ENCODE measurements around the gene AHCYL2.

The AHCYL2 gene

GRCh38 chr7:129197771-129198170, 27.1 kb upstream of the AHCYL2 start:
- Mint-ChIP-seq H3K4me3 (no peak overlapping the region), H3K27ac (no peak overlapping the region), H3K4me1 (peaks cover under 1% of the 10 kb centered on the region), H3K9me3 (peaks cover 26% of the 10 kb centered on the region), H3K36me3 (ENCODE audit: low read depth) (peaks cover 78% of the 10 kb centered on the region), H3K27me3 (ENCODE audit: low read depth, poor library complexity) (no peaks in the 10 kb centered on the region)
- TF ChIP-seq CTCF (IDR thresholded peaks at IDR 0.05): no peak
- DNase-seq: no peak

- no peak for DNase-seq
- H3K9me3 Mint-ChIP-seq: peaks cover 21% of the 10 kb centered on the region
- no peaks in the 10 kb centered on the region for H3K27me3 Mint-ChIP-seq (ENCODE audit: low read depth, poor library complexity)
- no peak overlapping the region for H3K27ac Mint-ChIP-seq
- H3K4me1 Mint-ChIP-seq: no peaks in the 10 kb centered on the region
- H3K4me3 Mint-ChIP-seq: no peak overlapping the region
- peaks cover 77% of the 10 kb centered on the region for H3K36me3 Mint-ChIP-seq (ENCODE audit: low read depth)
- no peak for TF ChIP-seq CTCF (IDR thresholded peaks at IDR 0.05)
These were observed 25.4 kb upstream of the AHCYL2 start for GRCh38 chr7:129199406-129199805.

- TF ChIP-seq CTCF (IDR thresholded peaks at IDR 0.05): no peak
These were observed 22.6 kb upstream of the AHCYL2 start for GRCh38 chr7:129202058-129202777.

GRCh38 chr7:129203050-129203741, 21.6 kb upstream of the AHCYL2 start:
- H3K4me3 Mint-ChIP-seq: no peak overlapping the region
- H3K27me3 Mint-ChIP-seq (ENCODE audit: low read depth, poor library complexity): no peaks in the 10 kb centered on the region
- peak overlapping the region; percentile 68 for H3K27ac Mint-ChIP-seq
- H3K9me3 Mint-ChIP-seq: peaks cover 3% of the 10 kb centered on the region
- no peak for DNase-seq
- H3K4me1 Mint-ChIP-seq: no peaks in the 10 kb centered on the region
- peaks cover 62% of the 10 kb centered on the region for H3K36me3 Mint-ChIP-seq (ENCODE audit: low read depth)
- TF ChIP-seq CTCF (IDR thresholded peaks at IDR 0.05): no peak

More at GRCh38 chr7:129202058-129202777, 22.6 kb upstream of the AHCYL2 start:
- Mint-ChIP-seq H3K4me3 (no peak overlapping the region), H3K4me1 (no peaks in the 10 kb centered on the region), H3K27ac (peak overlapping the region; percentile 68), H3K27me3 (ENCODE audit: low read depth, poor library complexity) (no peaks in the 10 kb centered on the region), H3K36me3 (ENCODE audit: low read depth) (peaks cover 67% of the 10 kb centered on the region), H3K9me3 (peaks cover 3% of the 10 kb centered on the region)
- no peak for DNase-seq

GRCh38 chr7:129205126-129205818, 19.6 kb upstream of the AHCYL2 start:
- H3K27me3 Mint-ChIP-seq (ENCODE audit: low read depth, poor library complexity): no peaks in the 10 kb centered on the region
- no peaks in the 10 kb centered on the region for H3K9me3 Mint-ChIP-seq
- peaks cover 50% of the 10 kb centered on the region for H3K36me3 Mint-ChIP-seq (ENCODE audit: low read depth)
- H3K4me1 Mint-ChIP-seq: no peaks in the 10 kb centered on the region
- peak overlapping the region; percentile 90 for H3K27ac Mint-ChIP-seq
- H3K4me3 Mint-ChIP-seq: no peak overlapping the region
- DNase-seq: no peak
- TF ChIP-seq CTCF (IDR thresholded peaks at IDR 0.05): no peak

All from nephron progenitor cell (in vitro differentiated cells).